BJ (cell line): Measurements from ENCODE around the gene TMEM179. TPM values are rescaled to one million over a fixed set of nuclear protein-coding genes. Genes with fewer than 3 reads are reported as not detected.
A peak's percentile ranks its signal among the peaks of the same experiment; 100 is the strongest.

Experiments
- CTCF ChIA-PET: fragments of 350-600 bp; formaldehyde crosslinking; extraction: SDS; loops from one replicate; lab custom pipeline; 2021; ENCODE audit warnings: antibody characterized with exemption, inconsistent platforms; lab: Yijun Ruan, JAX
- POLR2A ChIA-PET: fragments of 300-600 bp; sonication (Branson Sonifier 250); formaldehyde crosslinking; extraction: SDS; loops from one replicate; lab custom pipeline; 2021; ENCODE audit warnings: antibody characterized with exemption; lab: Charles Lee
- DNase-seq: peaks from one replicate; pipeline ENCODE4 v3.0.0-alpha.2; 2011; ENCODE audit warnings: low read depth
- H3K27me3 ChIP-seq: 2 replicates; pipeline ENCODE4 v1.6.0; 2011; ENCODE audit warnings: low read length; ENCODE audit not compliant: control insufficient read depth, insufficient read depth
- H3K36me3 ChIP-seq: 2 replicates; pipeline ENCODE4 v1.5.1; 2011; ENCODE audit warnings: low read length; ENCODE audit not compliant: control insufficient read depth, insufficient read depth
- H3K4me3 ChIP-seq: 2 replicates; pipeline ENCODE4 v1.5.1; 2011; ENCODE audit warnings: low read depth, mild to moderate bottlenecking, control low read depth, low read length
- polyA plus RNA-seq: library from polyadenylated mRNA; depleted of rRNA; stranded (reverse); fragments of >200 nt; gene quantifications from 2 replicates; pipeline ENCODE4 v1.2.3, GENCODE V29; 2011
- TF ChIP-seq, protein P1 (sequence below): IDR thresholded peaks from 2 replicates; pipeline ENCODE4 v1.5.1; 2011; ENCODE audit warnings: low read depth, mild to moderate bottlenecking, control low read depth, inconsistent platforms, low read length, moderate library complexity; ENCODE audit not compliant: insufficient read depth

Gene TMEM179
- polyA plus RNA-seq, 1 experiment, result 0.09 TPM

DNA sequence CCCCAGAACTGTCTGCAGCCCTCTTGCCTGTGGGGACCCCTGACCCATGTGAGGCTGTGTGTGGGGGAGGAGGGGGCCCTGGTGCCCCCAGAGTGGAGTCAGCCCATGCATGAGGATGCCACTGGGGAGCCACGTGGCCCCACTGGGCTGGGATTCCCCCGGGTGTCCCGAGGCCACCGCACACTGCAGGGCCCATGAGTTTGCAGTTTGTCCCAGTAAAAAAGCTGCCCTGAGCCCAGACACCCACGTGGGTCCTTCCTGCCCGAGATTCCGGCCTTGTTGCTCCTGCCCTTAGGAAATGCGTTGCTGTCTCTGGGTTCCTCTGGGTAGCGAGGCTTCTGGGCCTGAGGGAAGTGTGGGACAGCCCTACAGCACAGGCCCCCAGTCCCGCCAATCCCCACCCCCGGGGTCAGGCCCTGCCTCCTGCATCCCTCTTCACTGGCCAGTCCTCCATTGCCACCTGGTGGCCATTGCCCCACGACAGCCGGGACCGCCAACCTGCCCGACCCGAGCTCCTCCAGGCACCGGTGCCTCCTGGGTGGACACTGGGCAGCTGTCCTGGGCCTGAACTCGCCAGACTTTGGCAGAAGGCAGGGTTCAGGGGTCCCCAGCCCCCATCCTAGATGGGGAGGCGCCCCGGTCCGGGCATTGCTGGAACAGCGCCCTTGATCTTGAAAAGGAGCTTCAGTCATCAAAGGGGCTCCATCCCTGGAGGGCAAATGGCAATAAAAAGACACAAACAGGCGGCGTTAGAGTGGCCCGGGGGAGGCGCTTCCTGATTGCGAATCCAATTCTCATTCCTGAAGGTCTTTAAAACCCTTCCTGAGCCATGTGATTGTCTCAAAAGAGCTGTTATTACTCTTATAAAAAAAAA, 40.6 kb downstream of the TMEM179 start:
- ChIA-PET POLR2A (no interaction called here), CTCF (interaction anchor here (0.6 to 3.6 kb wide), 27 partner anchors 10 to 493 kb away, joined by 3 to 28 read pairs (median 4); partner anchors contain the start of gene C14orf180)
- no peak for DNase-seq
- Histone ChIP-seq H3K4me3 (no peak overlapping the region), H3K27me3 (no peaks in the 10 kb centered on the region), H3K36me3 (no peaks in the 10 kb centered on the region)
- TF ChIP-seq, protein P1, sequence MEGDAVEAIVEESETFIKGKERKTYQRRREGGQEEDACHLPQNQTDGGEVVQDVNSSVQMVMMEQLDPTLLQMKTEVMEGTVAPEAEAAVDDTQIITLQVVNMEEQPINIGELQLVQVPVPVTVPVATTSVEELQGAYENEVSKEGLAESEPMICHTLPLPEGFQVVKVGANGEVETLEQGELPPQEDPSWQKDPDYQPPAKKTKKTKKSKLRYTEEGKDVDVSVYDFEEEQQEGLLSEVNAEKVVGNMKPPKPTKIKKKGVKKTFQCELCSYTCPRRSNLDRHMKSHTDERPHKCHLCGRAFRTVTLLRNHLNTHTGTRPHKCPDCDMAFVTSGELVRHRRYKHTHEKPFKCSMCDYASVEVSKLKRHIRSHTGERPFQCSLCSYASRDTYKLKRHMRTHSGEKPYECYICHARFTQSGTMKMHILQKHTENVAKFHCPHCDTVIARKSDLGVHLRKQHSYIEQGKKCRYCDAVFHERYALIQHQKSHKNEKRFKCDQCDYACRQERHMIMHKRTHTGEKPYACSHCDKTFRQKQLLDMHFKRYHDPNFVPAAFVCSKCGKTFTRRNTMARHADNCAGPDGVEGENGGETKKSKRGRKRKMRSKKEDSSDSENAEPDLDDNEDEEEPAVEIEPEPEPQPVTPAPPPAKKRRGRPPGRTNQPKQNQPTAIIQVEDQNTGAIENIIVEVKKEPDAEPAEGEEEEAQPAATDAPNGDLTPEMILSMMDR, result peak; percentile 86

DNA sequence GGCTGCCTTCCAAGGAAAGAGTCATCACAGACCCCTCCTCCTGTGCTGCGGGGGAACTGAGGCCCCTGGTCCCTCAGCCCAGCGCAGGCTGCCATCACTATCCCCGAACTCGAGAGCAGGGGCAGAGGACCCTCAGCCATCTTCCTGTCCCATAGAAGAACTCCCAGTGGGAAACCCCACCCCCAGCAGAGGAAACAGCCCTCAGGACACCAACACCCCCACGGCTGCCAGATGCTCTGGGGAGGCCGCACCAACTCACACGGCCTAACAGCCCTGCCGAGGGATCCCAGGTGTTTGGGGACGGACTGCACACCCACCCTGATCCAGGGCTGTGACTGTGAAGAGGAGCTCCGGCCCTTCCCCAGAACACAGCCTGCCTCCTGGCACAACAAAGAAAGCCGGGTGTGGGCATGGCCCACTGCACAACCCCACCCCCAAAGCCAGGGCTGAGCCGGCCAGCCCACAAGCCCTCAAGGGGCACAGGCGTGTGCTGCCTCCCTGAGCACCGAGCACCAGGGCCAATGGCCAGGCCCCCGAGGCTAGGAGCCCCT, 41.3 kb downstream of the TMEM179 start:
- DNase-seq, result no peak
- TF ChIP-seq, protein P1, result no peak
- H3K4me3 ChIP-seq, result no peak overlapping the region
- POLR2A ChIA-PET, result no interaction called here
- H3K27me3 ChIP-seq, result no peaks in the 10 kb centered on the region
- CTCF ChIA-PET, result interaction anchor here (1.3 to 3.6 kb wide), 10 partner anchors 12 to 485 kb away, joined by 3 to 28 read pairs (median 4); no protein-coding TSS in a partner anchor
- H3K36me3 ChIP-seq, result no peaks in the 10 kb centered on the region

DNA sequence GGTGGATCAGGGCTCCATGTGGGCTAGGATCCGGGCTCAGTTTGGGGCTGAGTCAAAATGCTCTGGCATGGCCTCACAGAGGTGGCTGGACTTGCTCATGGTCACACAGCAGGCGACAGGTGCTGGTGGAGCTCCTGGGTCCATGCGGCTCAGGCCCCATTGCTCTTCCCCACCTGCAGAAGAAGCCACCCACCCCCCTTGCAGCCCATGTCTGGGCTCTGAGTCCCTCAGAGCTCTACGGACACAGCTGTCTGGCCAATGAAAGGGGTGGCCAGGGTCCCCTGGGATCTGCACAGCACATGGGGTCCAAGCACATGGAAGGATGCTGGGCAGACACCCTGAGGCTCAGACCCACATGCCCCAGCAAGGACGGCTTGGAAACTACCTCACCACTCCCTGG, 42.0 kb downstream of the TMEM179 start:
- POLR2A ChIA-PET, result no interaction called here

DNA sequence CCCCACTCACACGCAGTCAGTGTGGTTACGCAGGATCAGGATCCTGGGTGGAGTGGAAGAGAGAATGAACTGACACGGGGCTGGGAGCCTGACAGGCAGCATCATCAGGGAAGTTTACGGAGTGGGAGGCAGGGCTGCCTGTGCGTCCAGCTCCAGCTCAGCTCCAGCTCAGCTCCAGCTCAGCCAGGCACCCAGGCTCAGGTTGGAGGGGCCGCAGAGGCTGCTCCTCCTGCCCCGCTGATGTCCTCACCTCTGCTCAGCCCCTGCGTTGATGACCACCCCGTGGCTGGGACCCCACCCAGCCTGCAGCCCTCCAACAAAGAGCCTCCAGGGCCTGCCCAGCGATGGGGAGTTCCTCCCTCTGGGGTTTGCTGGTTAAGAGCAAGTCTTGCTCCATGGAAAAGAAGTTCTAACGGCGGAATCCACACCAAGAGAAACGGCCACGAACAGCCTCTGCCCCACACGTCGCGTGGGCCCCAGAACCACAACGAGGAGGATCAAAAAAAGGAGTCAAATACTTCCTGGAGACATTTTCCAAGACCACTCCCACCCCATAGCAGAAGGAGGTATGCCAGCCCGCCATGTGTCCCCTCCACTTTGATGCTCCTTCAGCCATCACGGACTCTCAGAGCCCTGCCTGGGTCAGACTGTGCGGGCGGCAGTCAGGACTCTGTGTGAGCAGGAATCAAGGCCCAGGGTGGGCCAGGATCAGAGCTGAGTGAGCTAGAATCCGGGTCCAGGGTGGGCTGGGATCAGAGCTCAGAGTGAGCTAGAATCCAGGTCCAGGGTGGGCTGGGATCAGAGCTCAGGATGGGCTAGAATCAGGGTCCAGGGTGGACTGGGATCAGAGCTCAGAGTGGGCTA, 42.7 kb downstream of the TMEM179 start:
- DNase-seq, result no peak
- TF ChIP-seq, protein P1, result no peak
- Histone ChIP-seq H3K36me3 (no peaks in the 10 kb centered on the region), H3K27me3 (no peaks in the 10 kb centered on the region), H3K4me3 (no peak overlapping the region)
- CTCF ChIA-PET, result interaction anchor here (0.7 kb wide), 1 partner anchor 415 kb away, joined by 4 read pairs; no protein-coding TSS in a partner anchor
- POLR2A ChIA-PET, result no interaction called here

More for the DNA sequence above, 42.0 kb downstream of the TMEM179 start:
- DNase-seq, result no peak
- CTCF ChIA-PET, result interaction anchor here (0.7 kb wide), 1 partner anchor 416 kb away, joined by 4 read pairs; no protein-coding TSS in a partner anchor
- Histone ChIP-seq H3K4me3 (no peak overlapping the region), H3K36me3 (no peaks in the 10 kb centered on the region), H3K27me3 (no peaks in the 10 kb centered on the region)
- TF ChIP-seq, protein P1, result no peak
